Measurements from ENCODE around the gene PWP1.
"Not testable (repeated sequence)": the region's sequence is repeated elsewhere in the genome, so short reads cannot be mapped to it uniquely, and the experiment has no call there.

The PWP1 gene

GRCh38 chr12:107684990-107685359, 624 bp upstream of the PWP1 start:
- peak; percentile 7 for DNase-seq
- Histone ChIP-seq H3K9me3 (replicated peaks; ENCODE audit: insufficient read depth, low read length) (no peaks in the 10 kb centered on the region), H3F3A (ENCODE audit: insufficient read depth, low read length) (peaks cover 6% of the 10 kb centered on the region; the same call in 1 of the 2 replicates), H3K4me1 (ENCODE audit: low read length) (peaks cover 9% of the 10 kb centered on the region), H3K79me2 (ENCODE audit: low read length) (peaks cover 20% of the 10 kb centered on the region), H3K4me2 (ENCODE audit: low read depth, low read length) (peak overlapping the region; percentile 92), H4K20me1 (ENCODE audit: insufficient read depth, low read length) (no peaks in the 10 kb centered on the region), H3K36me3 (replicated peaks; ENCODE audit: insufficient read depth, low read length) (no peaks in the 10 kb centered on the region; the same call in 1 of the 2 replicates), H3K27me3 (replicated peaks; ENCODE audit: insufficient read depth, low read length) (no peaks in the 10 kb centered on the region), H2AFZ (ENCODE audit: low read length) (peak overlapping the region; percentile 65), H3K9me2 (replicated peaks; ENCODE audit: insufficient read depth, low read length) (no peaks in the 10 kb centered on the region), H3K27ac (ENCODE audit: low read length) (peak overlapping the region; percentile 78; the same call in 1 of the 2 replicates), H3K4me3 (ENCODE audit: low read length) (peak overlapping the region; percentile 93), H3K9ac (ENCODE audit: low read length) (peak overlapping the region; percentile 92; the same call in 1 of the 2 replicates)
- TF ChIP-seq EZH2 (optimal IDR thresholded peaks at IDR 0.05; ENCODE audit: low read depth, low read length), result no peak
- TF ChIP-seq CTCF (IDR thresholded peaks at IDR 0.05; ENCODE audit: low read length), result no peak
- no peak for TF ChIP-seq EZH2phosphoT487 (IDR thresholded peaks at IDR 0.05; ENCODE audit: low read length)

GRCh38 chr12:107695772-107696171, 10.2 kb downstream of the PWP1 start:
- not testable (repeated sequence) for H3K9ac ChIP-seq (ENCODE audit: low read length); H3K9me3 ChIP-seq (replicated peaks; ENCODE audit: insufficient read depth, low read length); H3K27ac ChIP-seq (ENCODE audit: low read length); H3F3A ChIP-seq (ENCODE audit: insufficient read depth, low read length); H2AFZ ChIP-seq (ENCODE audit: low read length); H3K4me3 ChIP-seq (ENCODE audit: low read length); H3K4me1 ChIP-seq (ENCODE audit: low read length); H4K20me1 ChIP-seq (ENCODE audit: insufficient read depth, low read length); H3K27me3 ChIP-seq (replicated peaks; ENCODE audit: insufficient read depth, low read length); H3K9me2 ChIP-seq (replicated peaks; ENCODE audit: insufficient read depth, low read length); H3K4me2 ChIP-seq (ENCODE audit: low read depth, low read length); H3K79me2 ChIP-seq (ENCODE audit: low read length)
- peak; percentile 32 for DNase-seq
- peaks cover 21% of the 10 kb centered on the region; the same call in 1 of the 2 replicates for H3K36me3 ChIP-seq (replicated peaks; ENCODE audit: insufficient read depth, low read length)
- peak; percentile 24 for TF ChIP-seq CTCF (IDR thresholded peaks at IDR 0.05; ENCODE audit: low read length)

- no peak for DNase-seq
- H3K9me2 ChIP-seq (replicated peaks; ENCODE audit: insufficient read depth, low read length), result no peaks in the 10 kb centered on the region
- H3K36me3 ChIP-seq (replicated peaks; ENCODE audit: insufficient read depth, low read length), result peaks cover 18% of the 10 kb centered on the region; the same call in 1 of the 2 replicates
- H2AFZ ChIP-seq (ENCODE audit: low read length), result no peak overlapping the region
- no peaks in the 10 kb centered on the region for H3F3A ChIP-seq (ENCODE audit: insufficient read depth, low read length)
- H3K79me2 ChIP-seq (ENCODE audit: low read length), result no peaks in the 10 kb centered on the region
- no peaks in the 10 kb centered on the region for H4K20me1 ChIP-seq (ENCODE audit: insufficient read depth, low read length)
- H3K27ac ChIP-seq (ENCODE audit: low read length), result no peak overlapping the region
- no peak overlapping the region for H3K9ac ChIP-seq (ENCODE audit: low read length)
- no peak overlapping the region for H3K4me3 ChIP-seq (ENCODE audit: low read length)
- H3K9me3 ChIP-seq (replicated peaks; ENCODE audit: insufficient read depth, low read length), result no peaks in the 10 kb centered on the region
- H3K4me1 ChIP-seq (ENCODE audit: low read length), result no peaks in the 10 kb centered on the region
- no peaks in the 10 kb centered on the region for H3K27me3 ChIP-seq (replicated peaks; ENCODE audit: insufficient read depth, low read length)
- no peak for TF ChIP-seq EZH2 (optimal IDR thresholded peaks at IDR 0.05; ENCODE audit: low read depth, low read length)
- no peak for TF ChIP-seq EZH2phosphoT487 (IDR thresholded peaks at IDR 0.05; ENCODE audit: low read length)
- no peak for TF ChIP-seq CTCF (IDR thresholded peaks at IDR 0.05; ENCODE audit: low read length)
- H3K4me2 ChIP-seq (ENCODE audit: low read depth, low read length), result no peak overlapping the region
Measured at GRCh38 chr12:107702106-107702505, 16.5 kb downstream of the PWP1 start.

All from MM.1S (cell line).